Measurements from ENCODE around the gene MPPE1.
A peak's percentile ranks its signal among the peaks of the same experiment; 100 is the strongest.
"Not testable (repeated sequence)": the region's sequence is repeated elsewhere in the genome, so short reads cannot be mapped to it uniquely, and the experiment has no call there.

The MPPE1 gene

DNA sequence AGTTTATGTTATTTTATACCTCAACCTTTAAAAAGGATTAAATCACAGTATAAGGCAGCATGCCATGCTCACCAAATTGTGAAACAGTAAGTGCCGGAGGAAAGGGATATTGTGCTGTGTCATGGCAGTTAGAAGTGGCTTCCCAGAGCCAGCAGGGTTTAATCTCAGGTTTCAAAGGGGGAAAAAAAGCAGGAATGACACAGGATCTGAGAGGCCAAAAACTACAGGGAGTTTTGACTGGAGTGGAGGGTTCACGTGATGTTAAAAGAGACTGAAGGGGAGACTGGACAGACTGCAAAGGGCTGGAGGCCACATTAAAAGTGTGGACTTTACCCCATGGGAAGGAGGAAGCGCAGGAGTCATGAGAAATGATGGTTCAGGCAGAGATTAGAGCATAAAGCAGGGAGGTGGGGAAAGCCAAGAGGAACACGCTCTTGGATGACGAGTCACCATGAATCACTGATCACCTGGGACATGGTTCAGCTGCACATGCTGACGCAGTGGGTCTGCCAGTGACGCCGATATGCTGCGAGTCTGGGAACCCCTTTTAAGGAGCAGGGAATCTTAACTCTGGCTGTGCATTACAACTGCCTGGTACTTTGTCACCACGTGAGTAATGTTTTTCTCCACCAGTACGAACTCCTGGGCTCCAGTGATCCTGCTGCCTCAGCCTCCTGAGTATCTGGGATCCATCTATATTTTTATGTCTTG lies 50.8 kb downstream of the MPPE1 start:
- no peak for DNase-seq (ENCODE audit: low spot score)

DNA sequence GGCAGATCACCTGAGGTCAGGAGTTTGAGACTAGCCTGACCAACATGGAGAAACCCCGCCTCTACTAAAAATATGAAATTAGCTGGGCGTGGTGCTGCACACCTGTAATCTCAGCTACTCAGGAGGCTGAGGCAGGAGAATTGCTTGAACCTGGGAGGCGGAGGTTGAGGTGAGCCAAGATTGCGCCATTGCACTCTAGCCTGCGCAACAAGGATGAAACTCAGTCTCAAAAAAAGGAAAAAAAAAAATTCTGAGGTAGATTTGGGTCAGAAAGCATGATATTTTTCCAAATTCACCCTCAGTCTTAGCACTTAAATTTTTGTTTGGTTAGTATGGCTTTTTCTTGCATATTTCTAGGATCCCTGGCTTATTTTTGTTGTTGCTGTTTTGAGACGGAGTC lies 53.6 kb downstream of the MPPE1 start:
- DNase-seq (ENCODE audit: low spot score), result not testable (repeated sequence)

DNA sequence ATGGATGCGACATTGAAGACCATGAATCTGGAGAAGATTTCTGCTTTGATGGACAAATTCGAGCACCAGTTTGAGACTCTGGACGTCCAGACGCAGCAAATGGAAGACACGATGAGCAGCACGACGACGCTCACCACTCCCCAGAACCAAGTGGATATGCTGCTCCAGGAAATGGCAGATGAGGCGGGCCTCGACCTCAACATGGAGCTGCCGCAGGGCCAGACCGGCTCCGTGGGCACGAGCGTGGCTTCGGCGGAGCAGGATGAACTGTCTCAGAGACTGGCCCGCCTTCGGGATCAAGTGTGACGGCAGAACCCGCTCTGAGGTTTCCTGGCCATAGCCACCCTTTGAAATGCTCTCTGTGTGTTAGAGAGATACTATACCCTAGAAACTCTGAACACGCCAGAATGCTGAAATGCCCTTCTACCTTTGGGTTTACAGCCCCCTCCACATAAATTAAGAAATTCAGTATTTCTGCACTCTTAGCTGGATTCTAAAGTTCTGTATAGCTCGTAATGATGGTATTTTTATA lies 56.2 kb downstream of the MPPE1 start:
- no peak for DNase-seq (ENCODE audit: low spot score)

DNA sequence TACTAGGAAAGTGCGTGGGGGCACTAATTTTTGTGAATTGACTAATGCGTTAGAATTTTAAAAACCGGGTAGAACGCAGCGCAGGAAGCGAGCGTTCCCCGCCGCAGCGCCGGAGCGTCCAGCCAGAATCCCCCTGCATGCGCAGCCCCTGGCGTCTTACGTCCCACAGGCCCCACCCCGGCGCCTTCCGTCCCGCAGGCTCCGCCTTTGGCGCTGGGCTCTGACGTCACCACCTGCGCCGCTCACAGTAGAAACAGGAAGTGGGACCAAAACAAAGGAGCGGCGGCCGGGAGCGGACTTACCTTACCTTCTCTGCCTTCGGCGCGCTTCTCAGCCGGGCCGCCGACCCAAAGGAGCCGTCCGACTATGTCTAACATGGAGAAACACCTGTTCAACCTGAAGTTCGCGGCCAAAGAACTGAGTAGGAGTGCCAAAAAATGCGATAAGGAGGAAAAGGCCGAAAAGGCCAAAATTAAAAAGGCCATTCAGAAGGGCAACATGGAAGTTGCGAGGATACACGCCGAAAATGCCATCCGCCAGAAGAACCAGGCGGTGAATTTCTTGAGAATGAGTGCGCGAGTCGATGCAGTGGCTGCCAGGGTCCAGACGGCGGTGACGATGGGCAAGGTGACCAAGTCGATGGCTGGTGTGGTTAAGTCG lies 56.8 kb downstream of the MPPE1 start, which contains the start of gene CHMP1B:
Gene CHMP1B (plus strand): TSS at position 268 of the 660 bp plus-strand sequence. CDS start 99 bp downstream, at position 367.
- peak; percentile 95 for DNase-seq (ENCODE audit: low spot score)

DNA sequence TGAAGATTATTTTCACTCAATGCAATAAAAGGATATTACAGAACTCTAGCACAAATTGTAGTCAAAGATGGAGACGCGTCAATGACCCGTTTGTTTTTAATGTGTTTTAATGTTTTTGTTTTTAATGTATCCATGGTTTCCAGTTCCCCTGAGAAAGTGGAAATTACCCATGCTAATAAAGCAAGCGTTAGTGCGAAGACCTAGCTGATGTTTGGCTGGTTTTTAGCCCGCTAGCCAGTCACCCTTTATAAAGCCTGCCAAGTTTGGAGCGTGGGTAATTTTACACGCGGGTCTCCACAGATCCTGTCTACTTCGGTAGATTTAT lies 57.3 kb downstream of the MPPE1 start:
- no peak for DNase-seq (ENCODE audit: low spot score)

DNA sequence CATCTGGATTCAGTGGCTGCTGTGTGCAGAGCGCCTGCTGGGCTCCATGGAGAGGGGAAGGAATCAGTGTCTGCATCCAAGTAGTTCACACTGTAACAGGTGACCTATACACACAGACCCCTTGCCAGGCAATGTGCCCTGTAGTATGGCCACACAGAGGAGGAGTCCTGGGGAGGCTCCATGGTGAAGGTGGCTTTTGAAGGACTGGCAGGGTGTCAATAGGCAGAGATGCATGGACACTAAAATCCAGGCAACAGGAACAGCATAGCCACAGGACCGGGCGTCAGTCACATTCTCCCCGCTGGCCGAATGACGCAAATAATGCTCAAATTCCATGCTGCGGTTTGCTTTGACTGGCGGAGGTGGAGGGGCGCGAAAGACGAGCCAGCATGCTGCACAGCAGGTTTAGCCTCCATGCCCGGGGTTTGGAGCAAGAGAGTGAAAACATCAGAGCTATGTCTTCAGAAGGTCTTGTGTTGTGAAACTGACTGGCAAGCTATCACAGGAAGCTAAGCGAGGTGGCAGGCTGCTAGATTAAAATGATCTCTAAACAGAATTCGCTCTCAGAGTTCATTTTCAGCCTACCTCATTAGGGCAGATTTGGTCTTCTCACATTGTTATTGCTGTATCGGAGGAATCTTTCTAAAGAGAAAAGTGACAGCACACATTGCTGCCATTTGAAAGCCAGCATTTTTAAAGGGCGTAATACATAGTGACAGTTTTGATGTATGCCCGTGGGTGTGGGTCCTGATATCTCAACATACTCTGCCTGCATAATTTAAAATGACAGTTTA lies 58.1 kb downstream of the MPPE1 start:
- DNase-seq (ENCODE audit: low spot score), result peak; percentile 59

DNA sequence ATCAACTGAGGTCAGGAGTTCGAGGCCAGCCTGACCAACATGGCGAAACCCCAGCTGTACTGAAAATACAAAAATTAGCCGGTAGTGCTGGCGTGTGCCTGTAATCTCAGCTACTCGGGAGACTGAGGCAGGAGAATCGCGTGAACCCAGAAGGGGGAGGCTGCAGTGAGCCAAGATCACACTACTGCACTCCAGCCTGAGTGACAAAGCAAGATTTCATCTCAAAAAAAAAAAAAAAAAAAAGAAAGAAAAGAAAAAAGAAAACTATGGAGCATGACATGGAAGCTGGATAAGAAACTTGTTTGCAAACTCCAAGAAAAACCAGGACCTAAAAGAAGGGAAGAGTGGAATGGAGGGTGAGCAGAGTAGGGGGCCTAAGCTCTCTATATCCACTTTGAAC lies 58.8 kb downstream of the MPPE1 start:
- DNase-seq (ENCODE audit: low spot score), result no peak

DNA sequence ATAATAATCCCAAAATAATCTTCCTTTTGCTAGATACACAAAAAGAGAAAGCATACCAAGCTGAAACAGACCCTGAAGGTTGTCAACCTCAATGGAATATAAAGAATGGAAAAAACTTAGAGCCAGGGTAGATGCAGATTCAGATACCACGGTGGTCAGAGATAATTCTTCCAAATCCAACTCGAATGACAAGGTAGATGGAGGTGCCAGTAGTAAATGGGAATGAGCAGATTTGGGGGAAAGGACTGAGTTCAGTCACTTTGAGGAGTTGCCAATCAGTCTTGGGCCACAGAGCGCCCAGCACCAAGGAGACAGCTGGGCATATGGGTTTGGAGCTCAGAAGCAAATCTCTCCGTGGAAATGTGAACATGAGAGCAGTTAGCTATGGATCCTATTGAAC lies 60.3 kb downstream of the MPPE1 start:
- no peak for DNase-seq (ENCODE audit: low spot score)

DNA sequence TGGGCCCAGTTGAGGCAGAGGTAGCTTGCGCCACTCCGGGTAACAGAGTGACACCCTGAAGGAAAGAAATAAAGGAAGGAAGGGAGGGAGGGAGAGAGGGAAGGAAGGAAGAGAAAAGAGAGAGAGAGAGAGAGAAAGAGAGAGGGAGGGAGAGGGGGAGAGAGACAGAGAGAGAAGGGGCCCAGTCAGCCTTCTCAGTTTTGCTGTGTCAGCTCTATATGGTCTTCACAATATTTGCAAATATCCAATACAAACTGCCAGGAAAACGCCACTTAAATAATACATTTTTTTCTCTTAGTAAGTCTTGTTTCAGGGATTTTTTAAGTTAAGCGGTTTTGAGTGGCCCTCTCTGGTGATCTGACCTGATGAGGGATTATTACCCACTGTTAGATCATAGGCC lies 62.5 kb downstream of the MPPE1 start:
- DNase-seq (ENCODE audit: low spot score), result no peak

DNA sequence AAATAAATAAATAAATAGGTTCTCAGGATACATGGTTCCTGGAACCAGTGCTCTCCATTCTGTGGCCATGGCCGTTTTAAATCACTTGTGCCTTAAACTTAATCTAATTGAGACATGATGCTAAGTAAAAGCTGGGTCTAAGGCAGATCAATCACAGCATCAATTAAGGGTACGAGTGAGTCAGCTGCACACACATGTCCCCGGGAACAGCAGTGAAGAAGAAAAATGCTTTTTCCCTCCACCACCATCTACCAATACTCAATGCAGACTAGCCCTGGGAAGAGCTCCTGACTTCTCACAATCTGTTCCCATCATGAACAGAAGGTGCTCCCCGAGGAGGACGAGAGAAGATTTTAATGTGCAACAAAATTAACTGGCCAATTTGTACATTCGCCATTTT lies 63.7 kb downstream of the MPPE1 start:
- DNase-seq (ENCODE audit: low spot score), result no peak

DNA sequence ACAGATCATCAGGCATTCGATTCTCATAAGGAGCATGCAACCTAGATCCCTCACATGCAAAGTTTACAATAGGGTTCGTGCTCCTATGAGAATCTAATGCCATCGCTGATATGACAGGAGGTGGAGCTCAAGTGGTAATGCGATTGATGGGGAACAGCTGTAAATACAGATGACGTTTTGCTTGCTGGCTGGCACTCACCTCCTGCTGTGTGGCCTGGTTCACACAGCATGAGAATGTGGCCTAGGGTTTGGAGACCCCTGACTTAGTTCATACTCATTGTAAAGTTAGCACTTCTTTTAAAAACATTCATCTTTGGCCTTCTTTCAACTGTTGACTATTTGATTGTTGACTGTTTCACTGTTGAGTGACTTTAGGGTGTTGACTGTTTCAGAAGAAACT lies 65.6 kb downstream of the MPPE1 start:
- no peak for DNase-seq (ENCODE audit: low spot score)

DNA sequence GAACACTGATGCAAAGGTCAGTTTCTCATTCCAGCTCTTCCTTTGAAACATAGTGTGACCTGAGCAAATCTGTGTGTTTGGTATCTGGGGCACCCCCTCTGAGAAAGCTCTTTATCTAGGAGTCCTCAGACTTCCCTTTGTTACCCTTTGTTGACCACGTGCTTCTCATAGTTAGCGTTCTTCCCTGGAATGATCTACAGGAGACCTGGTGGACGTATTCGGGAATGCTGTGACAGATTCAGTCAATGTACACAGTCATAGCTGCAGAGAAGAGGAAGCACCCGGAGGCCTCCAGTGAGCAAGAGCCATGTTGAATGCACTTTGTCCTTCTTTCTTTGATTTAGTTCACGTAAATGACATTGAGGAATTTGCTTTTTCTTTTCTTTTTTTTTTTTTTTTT lies 67.6 kb downstream of the MPPE1 start:
- no peak for DNase-seq (ENCODE audit: low spot score)

DNA sequence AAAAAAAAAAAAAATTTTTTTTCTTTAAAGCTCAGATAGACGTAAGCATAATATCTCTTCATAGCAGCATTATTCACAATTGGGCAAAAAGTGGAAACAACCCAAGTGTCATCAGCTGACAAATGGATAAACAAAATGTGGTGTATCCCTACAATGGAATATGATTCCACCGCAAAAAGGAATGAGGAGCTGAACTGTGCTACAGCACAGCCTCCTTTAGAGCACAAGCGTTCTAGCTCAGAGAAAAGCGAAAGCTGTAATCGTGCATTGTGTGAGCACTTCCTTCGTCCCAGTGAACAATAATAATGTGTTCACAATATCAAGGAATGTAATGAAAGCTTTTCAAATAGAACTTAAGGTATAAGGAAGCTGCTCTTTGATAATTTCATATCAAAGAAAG lies 68.6 kb downstream of the MPPE1 start:
- no peak for DNase-seq (ENCODE audit: low spot score)

DNA sequence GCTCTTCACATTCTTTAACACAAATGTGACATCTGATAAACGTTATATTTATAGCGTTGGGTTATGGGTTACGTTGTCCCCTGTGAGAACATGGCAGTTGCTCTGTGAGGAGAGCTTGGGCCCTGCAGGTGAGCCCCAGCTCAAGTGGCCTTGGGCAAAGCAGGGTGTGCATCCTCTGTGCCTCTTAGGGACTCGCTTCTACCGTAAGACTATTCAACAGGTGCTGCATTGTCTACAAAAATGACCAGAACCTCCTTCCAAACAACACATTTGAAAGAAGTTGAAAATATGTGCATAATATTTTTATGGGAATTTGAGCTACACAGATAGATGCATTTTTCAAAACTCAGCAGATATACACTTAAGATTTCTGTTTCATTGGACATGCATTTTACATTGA lies 73.3 kb downstream of the MPPE1 start:
- no peak for DNase-seq (ENCODE audit: low spot score)
